Measurements from ENCODE around the gene IL17D. TPM values are rescaled to one million over a fixed set of nuclear protein-coding genes. Genes with fewer than 3 reads are reported as not detected.

The IL17D gene
- total RNA-seq, 4 donors from 2014 or later = 1.7 to 21.4 (median 5.3) TPM

GRCh38 chr13:20686863-20687579 is 16.5 kb upstream of the IL17D start:
- H3K27ac ChIP-seq = no peak overlapping the region
- 50 to 53% methylated on average over 4 of the region's 4 CpGs for WGBS, 2 donors
- no peak overlapping the region for H3K4me3 ChIP-seq
- peaks cover 0 to 52% (median 0%) of the 10 kb centered on the region in 3 donors for H3K36me3 ChIP-seq
- DNase-seq (ENCODE audit: low spot score in 2 of 2) = no peak
- no peaks in the 10 kb centered on the region for H3K9me3 ChIP-seq
- no peaks in the 10 kb centered on the region for H3K4me1 ChIP-seq
- no peak for TF ChIP-seq CTCF (IDR thresholded peaks at IDR 0.05)
- no peak for TF ChIP-seq POLR2A (IDR thresholded peaks at IDR 0.05)
- no peak for TF ChIP-seq EP300 (IDR thresholded peaks at IDR 0.05)
- no peaks in the 10 kb centered on the region for H3K27me3 ChIP-seq

GRCh38 chr13:20689291-20689690 is 14.2 kb upstream of the IL17D start:
- no peaks in the 10 kb centered on the region for H3K27me3 ChIP-seq
- TF ChIP-seq POLR2A (IDR thresholded peaks at IDR 0.05) (no peak), CTCF (IDR thresholded peaks at IDR 0.05) (no peak), EP300 (IDR thresholded peaks at IDR 0.05) (no peak)
- no peak for DNase-seq (ENCODE audit: low spot score in 2 of 2)
- H3K9me3 ChIP-seq = no peaks in the 10 kb centered on the region
- H3K36me3 ChIP-seq = peaks cover 0 to 52% (median 0%) of the 10 kb centered on the region in 3 donors
- H3K4me1 ChIP-seq = no peaks in the 10 kb centered on the region
- no peak overlapping the region for H3K4me3 ChIP-seq
- no peak overlapping the region for H3K27ac ChIP-seq
- 87 to 92% methylated on average over 3 of the region's 3 CpGs for WGBS, 2 donors

- no peaks in the 10 kb centered on the region for H3K9me3 ChIP-seq
- peaks cover 0 to 45% (median 0%) of the 10 kb centered on the region in 3 donors for H3K36me3 ChIP-seq
- H3K27me3 ChIP-seq = no peaks in the 10 kb centered on the region
- TF ChIP-seq POLR2A (IDR thresholded peaks at IDR 0.05) (no peak), CTCF (IDR thresholded peaks at IDR 0.05) (no peak), EP300 (IDR thresholded peaks at IDR 0.05) (no peak)
- no peak for DNase-seq (ENCODE audit: low spot score in 2 of 2)
- no peaks in the 10 kb centered on the region for H3K4me1 ChIP-seq
- H3K27ac ChIP-seq = no peak overlapping the region
- WGBS, 2 donors = 62 to 65% methylated on average over 4 of the region's 4 CpGs
- no peak overlapping the region for H3K4me3 ChIP-seq
Measured at GRCh38 chr13:20691616-20692015, 11.9 kb upstream of the IL17D start.

GRCh38 chr13:20696073-20696472 is 7.4 kb upstream of the IL17D start:
- no peak overlapping the region for H3K4me3 ChIP-seq
- no peak for TF ChIP-seq POLR2A (IDR thresholded peaks at IDR 0.05)
- no peak for TF ChIP-seq EP300 (IDR thresholded peaks at IDR 0.05)
- no peak for TF ChIP-seq CTCF (IDR thresholded peaks at IDR 0.05)
- H3K9me3 ChIP-seq = no peaks in the 10 kb centered on the region
- WGBS, 2 donors = 64 to 68% methylated on average over 4 of the region's 4 CpGs
- DNase-seq (ENCODE audit: low spot score in 2 of 2) = no peak
- H3K27ac ChIP-seq = no peak overlapping the region
- peaks cover 0 to 14% (median 0%) of the 10 kb centered on the region in 3 donors for H3K36me3 ChIP-seq
- no peaks in the 10 kb centered on the region for H3K4me1 ChIP-seq
- H3K27me3 ChIP-seq = no peaks in the 10 kb centered on the region

- Histone ChIP-seq H3K36me3 (no peaks in the 10 kb centered on the region), H3K27ac (no peak overlapping the region), H3K4me1 (peaks cover 0 to 21% (median 8%) of the 10 kb centered on the region in 4 donors), H3K4me3 (no peak overlapping the region), H3K9me3 (no peaks in the 10 kb centered on the region), H3K27me3 (no peaks in the 10 kb centered on the region)
- TF ChIP-seq EP300 (IDR thresholded peaks at IDR 0.05) = no peak
- TF ChIP-seq POLR2A (IDR thresholded peaks at IDR 0.05) = no peak
- no peak for TF ChIP-seq CTCF (IDR thresholded peaks at IDR 0.05)
- DNase-seq (ENCODE audit: low spot score in 2 of 2) = no peak
- WGBS, 2 donors = 91 to 92% methylated on average over 9 of the region's 9 CpGs
Measured at GRCh38 chr13:20699715-20700114, 3.8 kb upstream of the IL17D start.

All from tibial nerve (tissue), 4 donors.